NCI-H1694 treated with DMSO at 0.1 percent for 48 hours (cell line): Measurements from ENCODE around the gene LY6G5C.

Source experiments
- DNase-seq: peaks from one replicate; lab custom pipeline; 2025; lab: John Stamatoyannopoulos, UW

The LY6G5C gene

GRCh38 chr6:31662124-31662723, 18.6 kb downstream of the LY6G5C start:
- no peak for DNase-seq

DNA sequence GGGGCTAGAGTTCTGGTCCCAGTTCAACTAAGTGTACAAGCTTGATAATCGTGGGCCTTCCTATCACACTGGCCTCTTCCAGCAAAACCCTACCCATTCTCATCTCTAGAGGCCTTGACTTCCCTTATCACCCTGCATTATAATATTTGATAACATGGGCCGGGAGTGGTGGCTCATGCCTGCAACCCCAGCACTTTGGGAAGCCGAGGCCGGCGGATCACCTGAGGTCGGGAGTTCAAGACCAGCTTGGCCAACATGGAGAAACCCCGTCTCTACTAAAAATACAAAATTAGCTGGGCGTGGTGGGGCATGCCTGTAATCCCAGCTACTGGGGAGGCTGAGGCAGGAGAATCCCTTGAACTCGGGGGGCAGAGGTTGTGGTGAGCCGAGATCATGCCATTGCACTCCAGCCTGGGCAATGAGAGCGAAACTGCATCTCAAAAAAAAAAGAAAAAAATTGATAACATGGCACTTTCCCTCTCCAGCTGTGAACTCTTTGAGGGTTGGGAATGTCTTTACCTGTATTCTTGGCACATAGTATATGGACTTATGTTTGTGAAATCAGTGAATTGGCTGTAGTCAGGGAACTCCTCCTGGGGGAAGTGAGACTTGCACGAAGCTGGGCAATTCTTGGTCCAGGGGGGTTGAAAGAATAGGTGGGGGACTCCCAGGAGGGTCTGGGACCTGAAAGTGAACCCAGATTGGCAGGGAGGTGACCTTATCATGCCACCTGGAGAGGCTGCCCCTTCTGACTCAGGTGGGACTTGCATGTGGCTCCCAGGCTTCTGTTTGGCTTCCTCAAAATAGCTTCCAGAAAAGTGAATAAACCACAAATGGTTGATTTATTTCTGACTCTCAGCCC, 19.4 kb downstream of the LY6G5C start:
- no peak for DNase-seq

- peak; percentile 45 for DNase-seq
Observed at GRCh38 chr6:31660381-31661261, 20.2 kb downstream of the LY6G5C start, which contains the start of gene C6orf47. Gene C6orf47 (minus strand): TSS chr6:31660778. CDS start chr6:31659947, 831 bp downstream.

GRCh38 chr6:31659649-31660380, 21.1 kb downstream of the LY6G5C start:
- DNase-seq, result no peak

- no peak for DNase-seq
Observed at GRCh38 chr6:31658983-31659648, 21.8 kb downstream of the LY6G5C start.

GRCh38 chr6:31658158-31658688, 22.6 kb downstream of the LY6G5C start:
- DNase-seq, result no peak

DNA sequence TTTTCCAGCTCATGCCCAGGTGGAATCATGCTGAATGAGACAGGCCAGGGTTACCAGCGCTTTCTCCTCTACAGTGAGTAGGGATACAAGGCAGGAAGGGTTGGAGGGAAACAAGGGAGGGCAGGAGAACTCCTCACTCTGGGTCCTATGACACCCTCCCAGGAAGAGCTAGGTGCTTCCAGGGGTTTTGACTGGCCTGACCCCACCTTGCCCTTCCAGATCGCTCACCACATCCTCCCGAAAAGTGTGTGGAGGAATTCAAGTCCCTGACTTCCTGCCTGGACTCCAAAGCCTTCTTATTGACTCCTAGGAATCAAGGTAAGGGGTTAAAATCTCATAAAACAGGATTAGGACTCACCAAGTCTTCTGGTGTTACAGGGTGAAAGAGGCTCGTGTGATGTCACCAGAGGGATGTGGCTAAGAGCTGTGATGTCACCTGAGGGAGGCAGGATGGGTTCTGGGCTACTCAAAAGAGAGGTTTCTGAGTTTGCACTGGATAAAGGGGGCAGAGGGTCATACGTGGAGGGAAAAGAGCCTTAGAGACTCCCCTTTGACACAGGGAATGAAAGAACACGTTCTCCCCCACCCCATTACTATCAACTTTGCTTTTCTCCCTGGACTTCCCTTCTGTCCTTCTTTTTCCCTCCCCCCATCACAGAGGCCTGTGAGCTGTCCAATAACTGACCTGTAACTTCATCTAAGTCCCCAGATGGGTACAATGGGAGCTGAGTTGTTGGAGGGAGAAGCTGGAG, 23.3 kb downstream of the LY6G5C start:
- no peak for DNase-seq

DNA sequence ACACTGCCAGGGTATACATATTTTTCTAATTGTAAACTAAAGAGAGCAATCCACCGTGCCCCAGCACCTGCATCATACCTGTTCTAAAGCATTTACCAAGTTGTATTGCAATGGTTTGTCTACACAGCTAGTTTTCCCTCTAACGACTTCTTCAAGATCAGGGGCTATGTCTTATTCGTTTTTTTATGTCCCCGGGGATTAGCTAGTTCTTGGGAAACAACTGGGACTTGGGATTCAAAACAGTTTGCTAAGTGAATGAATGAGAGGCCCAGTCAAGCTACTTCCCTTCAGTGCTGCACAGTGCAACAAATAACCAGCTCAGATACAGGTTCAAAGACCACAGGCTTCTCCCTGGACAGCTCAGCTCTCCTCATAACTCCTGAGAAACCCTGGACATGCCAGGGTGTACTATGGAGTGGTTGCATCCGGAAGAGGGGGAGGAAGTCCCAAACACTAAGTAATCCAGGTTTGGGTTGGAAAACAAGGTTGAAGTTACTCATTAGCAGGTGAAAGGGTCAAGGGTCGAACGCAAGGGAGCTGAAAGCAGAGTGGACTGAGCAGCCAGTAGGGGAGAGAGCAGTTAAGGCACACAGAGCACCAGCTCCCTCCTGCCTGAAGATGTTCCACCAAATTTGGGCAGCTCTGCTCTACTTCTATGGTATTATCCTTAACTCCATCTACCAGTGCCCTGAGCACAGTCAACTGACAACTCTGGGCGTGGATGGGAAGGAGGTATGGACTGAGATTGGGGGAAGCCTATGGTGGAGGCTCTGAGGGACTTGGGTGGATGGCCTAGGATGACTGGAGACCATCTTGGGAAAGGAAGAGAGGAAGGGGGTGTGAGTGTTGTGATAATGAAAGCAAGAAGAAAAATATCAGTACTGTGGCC, 25.3 kb downstream of the LY6G5C start, which contains the start of gene APOM:
APOM (plus strand) TSS at position 546 of the 889 bp plus-strand sequence; CDS start at position 619, 73 bp downstream.
- DNase-seq, result no peak

- no peak for DNase-seq
Observed at GRCh38 chr6:31654574-31655348, 26.1 kb downstream of the LY6G5C start.

- DNase-seq, result no peak
Observed at GRCh38 chr6:31652925-31653724, 27.7 kb downstream of the LY6G5C start.

DNA sequence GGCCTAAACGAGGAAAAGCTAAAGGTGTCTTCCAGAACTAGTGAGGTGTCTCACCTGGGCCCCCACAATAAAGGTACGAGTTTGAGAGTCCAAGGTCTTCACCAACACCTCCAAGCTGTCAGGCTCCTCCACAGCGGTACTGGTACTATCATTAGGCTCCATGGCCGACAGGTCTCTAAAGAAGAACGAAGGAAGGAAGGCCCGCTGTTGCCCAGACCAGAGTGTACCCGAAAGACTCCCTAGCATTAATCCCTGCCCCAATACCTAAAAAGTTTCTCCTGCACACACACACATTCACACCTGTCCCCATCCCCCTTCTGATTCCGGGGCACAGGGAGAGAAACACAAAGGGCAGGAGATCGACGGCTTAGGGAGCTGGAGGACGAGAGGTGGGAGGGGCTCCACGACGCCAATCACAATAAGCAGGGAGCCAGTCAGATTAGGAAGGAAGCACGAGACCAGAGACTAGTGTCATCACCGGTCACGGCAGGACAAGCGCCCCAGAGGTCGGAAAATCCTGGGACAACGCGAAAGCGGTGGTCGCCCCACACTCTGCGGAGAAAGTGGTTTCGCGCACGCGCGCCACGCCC, 29.2 kb downstream of the LY6G5C start:
- DNase-seq, result peak; percentile 46

GRCh38 chr6:31645325-31645724, 35.5 kb downstream of the LY6G5C start:
- no peak for DNase-seq

GRCh38 chr6:31643818-31644454, 36.9 kb downstream of the LY6G5C start:
- DNase-seq, result no peak

- no peak for DNase-seq
Observed at GRCh38 chr6:31642798-31643570, 37.9 kb downstream of the LY6G5C start.

DNA sequence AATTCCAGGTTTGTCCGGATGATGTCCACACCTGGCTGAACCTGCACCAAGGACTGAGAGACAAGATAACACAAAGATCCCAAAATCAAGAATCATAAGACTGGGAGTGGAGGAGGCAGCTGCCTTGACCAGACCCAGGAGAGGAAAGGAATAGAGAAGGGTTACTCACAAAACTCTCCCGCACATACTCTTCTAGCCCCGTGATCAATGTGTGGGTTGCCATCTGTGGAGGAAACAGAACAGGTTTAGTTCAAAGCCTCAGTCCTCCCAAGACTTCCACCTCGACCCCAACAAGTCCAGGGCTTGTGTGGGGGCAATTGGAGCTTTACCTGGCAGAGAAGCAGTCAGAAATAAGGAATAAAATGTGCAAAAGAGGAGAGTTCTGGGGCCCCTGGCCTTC, 39.5 kb downstream of the LY6G5C start:
- DNase-seq, result no peak

- no peak for DNase-seq
Observed at GRCh38 chr6:31640612-31641011, 40.3 kb downstream of the LY6G5C start.
